Parathyroid adenoma (tissue), 2 donors: ENCODE measurements around the gene PLD4.

ENCODE experiments used
- H2AFZ ChIP-seq: fragments of 300-600 bp; sonication (generic); one replicate; pipeline ENCODE4 v1.7.0; 2017; ENCODE audit warnings: antibody characterized with exemption, mild to moderate bottlenecking
- H3K27ac ChIP-seq: fragments of 300-600 bp; sonication (generic); one replicate; pipeline ENCODE4 v1.7.0; 2017
- H3K27me3 ChIP-seq: fragments of 300-600 bp; sonication (generic); one replicate; pipeline ENCODE4 v1.7.0; 2017; ENCODE audit warnings: low read length; ENCODE audit not compliant: control insufficient read depth, insufficient read depth
- H3K36me3 ChIP-seq: fragments of 300-600 bp; sonication (generic); one replicate; pipeline ENCODE4 v1.7.0; 2017; ENCODE audit warnings: low read length; ENCODE audit not compliant: control insufficient read depth, insufficient read depth
- H3K4me1 ChIP-seq: fragments of 300-600 bp; sonication (generic); one replicate; pipeline ENCODE4 v1.7.0; 2017; ENCODE audit warnings: control low read depth
- H3K4me2 ChIP-seq: fragments of 300-600 bp; sonication (generic); one replicate; pipeline ENCODE4 v1.7.0; 2017; ENCODE audit warnings: low read length
- H3K4me3 ChIP-seq: fragments of 300-600 bp; sonication (generic); one replicate; pipeline ENCODE4 v1.7.0; 2017; ENCODE audit warnings: low read depth, low read length
- H3K79me2 ChIP-seq: fragments of 300-600 bp; sonication (generic); one replicate; pipeline ENCODE4 v1.7.0; 2017; ENCODE audit warnings: control low read depth
- H3K9ac ChIP-seq: fragments of 300-600 bp; sonication (generic); one replicate; pipeline ENCODE4 v1.7.0; 2017; ENCODE audit warnings: mild to moderate bottlenecking
- H3K9me3 ChIP-seq: fragments of 300-600 bp; sonication (generic); one replicate; pipeline ENCODE4 v1.7.0; 2017; ENCODE audit warnings: low read length; ENCODE audit not compliant: control insufficient read depth
- CTCF ChIP-seq: fragments of 300-600 bp; sonication (generic); IDR thresholded peaks from one replicate; pipeline ENCODE4 v1.7.0; 2017; ENCODE audit warnings: antibody characterized with exemption, mild to moderate bottlenecking
- donor health status: primary hyperparathyroidism.

PLD4 gene

GRCh38 chr14:104975481-104976197 is 51.0 kb downstream of the PLD4 start:
- Histone ChIP-seq H3K9ac (no peak overlapping the region), H3K36me3 (no peaks in the 10 kb centered on the region), H3K27ac (no peak overlapping the region), H3K9me3 (no peaks in the 10 kb centered on the region), H3K79me2 (no peaks in the 10 kb centered on the region), H2AFZ (no peak overlapping the region), H3K4me1 (peaks cover 49% of the 10 kb centered on the region), H3K4me3 (no peak overlapping the region), H3K27me3 (no peaks in the 10 kb centered on the region), H3K4me2 (no peak overlapping the region)
- TF ChIP-seq CTCF = no peak

DNA sequence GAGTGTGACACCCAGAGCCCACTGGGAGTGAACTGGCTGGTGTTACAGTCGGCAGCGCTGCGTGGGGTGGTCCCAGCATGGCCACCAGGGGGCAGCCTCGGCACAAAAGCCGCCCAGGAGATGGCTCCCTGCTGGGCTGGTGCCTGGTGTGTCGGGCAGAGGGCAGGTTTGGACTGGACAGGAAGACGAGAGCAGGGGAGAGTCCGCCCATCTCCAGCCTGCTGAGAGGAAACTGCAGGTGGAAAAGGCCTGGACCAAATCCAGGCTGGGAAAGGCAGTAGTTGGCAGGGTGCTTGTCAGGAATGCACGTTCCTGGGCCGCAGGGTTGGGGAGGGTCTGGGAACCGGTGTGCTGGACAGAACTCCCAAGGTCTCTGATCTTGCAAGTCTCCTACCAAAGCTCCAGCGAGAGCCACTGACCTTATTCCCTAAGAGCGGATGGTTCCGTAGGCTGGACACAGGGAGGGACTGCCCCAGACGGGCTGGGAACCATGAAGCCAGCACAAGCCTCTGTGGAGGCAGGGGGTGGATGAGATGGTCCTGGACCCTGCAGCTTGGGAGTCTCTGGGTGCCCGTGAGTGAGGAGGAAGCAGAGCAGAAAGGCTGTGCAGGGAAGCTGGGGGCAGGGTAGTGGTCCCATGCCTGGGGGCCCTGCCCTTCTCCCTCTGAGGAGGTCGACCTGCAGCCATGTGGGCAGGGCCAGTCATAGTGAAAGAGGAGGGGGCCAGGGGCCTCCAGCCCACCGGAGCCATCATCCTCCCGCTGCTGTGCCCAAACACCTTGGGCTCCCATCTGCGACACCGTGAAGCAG is 51.7 kb downstream of the PLD4 start:
- Histone ChIP-seq H3K36me3 (no peaks in the 10 kb centered on the region), H3K4me1 (peaks cover 48% of the 10 kb centered on the region), H3K4me2 (no peak overlapping the region), H3K27me3 (no peaks in the 10 kb centered on the region), H3K9ac (no peak overlapping the region), H3K9me3 (no peaks in the 10 kb centered on the region), H3K79me2 (no peaks in the 10 kb centered on the region), H2AFZ (peak overlapping the region; percentile 2), H3K4me3 (no peak overlapping the region), H3K27ac (no peak overlapping the region)
- peak; percentile 96 for TF ChIP-seq CTCF

DNA sequence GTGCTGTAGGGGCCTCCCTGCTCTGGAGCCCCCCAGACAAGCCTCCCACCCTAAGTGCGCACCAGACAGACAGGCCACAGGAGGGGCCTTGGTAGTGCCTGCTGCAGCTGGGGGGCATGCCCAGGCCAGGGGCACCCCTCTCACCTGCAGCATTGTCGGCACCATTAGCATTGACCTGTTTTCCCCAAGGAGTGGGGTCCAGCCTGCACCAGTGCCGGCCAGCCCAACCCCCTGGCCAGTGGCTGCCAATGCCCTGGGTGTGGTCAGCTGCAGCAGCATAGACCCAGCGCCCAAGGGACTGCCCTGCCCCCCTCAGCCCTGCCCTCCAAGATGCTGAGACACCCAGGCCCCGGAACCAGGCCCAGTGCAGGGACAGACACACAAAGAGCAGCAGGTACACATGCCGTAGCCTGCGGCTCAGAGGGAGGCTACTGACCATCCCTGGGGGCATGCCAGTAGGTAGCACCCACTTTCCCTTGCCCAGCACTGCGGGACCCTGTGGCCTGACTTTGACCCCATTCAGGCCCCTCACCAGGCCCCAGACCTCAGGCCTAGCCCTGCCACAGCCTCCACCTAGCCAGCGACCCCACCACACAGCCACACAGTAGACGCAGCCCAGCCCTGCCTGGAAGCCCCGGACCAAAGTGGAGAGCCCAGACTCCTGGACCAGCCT is 52.5 kb downstream of the PLD4 start:
- no peaks in the 10 kb centered on the region for H3K27me3 ChIP-seq
- peaks cover 41% of the 10 kb centered on the region for H3K4me1 ChIP-seq
- no peaks in the 10 kb centered on the region for H3K9me3 ChIP-seq
- H3K9ac ChIP-seq = no peak overlapping the region
- H3K27ac ChIP-seq = no peak overlapping the region
- peak overlapping the region; percentile 65 for H2AFZ ChIP-seq
- no peaks in the 10 kb centered on the region for H3K79me2 ChIP-seq
- peak overlapping the region; percentile 66 for H3K4me2 ChIP-seq
- TF ChIP-seq CTCF = no peak
- H3K36me3 ChIP-seq = no peaks in the 10 kb centered on the region
- H3K4me3 ChIP-seq = peak overlapping the region; percentile 11

GRCh38 chr14:104977681-104978653 is 53.3 kb downstream of the PLD4 start, which contains the start of gene AHNAK2:
Gene AHNAK2 (minus strand): TSS chr14:104978374. CDS start chr14:104978237, 137 bp downstream.
- no peak within 1 kb of the TSS for H3K9ac ChIP-seq
- H3K4me3 ChIP-seq = peak within 1 kb of the TSS; percentile 11
- no peaks in the 10 kb centered on the region for H3K27me3 ChIP-seq
- no peak within 1 kb of the TSS for H3K27ac ChIP-seq
- peak within 1 kb of the TSS; percentile 65 for H2AFZ ChIP-seq
- no peaks in the 10 kb centered on the region for H3K36me3 ChIP-seq
- no peaks in the 10 kb centered on the region for H3K9me3 ChIP-seq
- no peak for TF ChIP-seq CTCF
- H3K4me2 ChIP-seq = peak within 1 kb of the TSS; percentile 66
- H3K79me2 ChIP-seq = no peaks in the 10 kb centered on the region
- H3K4me1 ChIP-seq = peaks cover 33% of the 10 kb centered on the region
